KMS-11 (cell line): ENCODE measurements around the gene PSMA8.

Source experiments
- H2AFZ ChIP-seq: fragments of 200-600 bp; sonication (generic); 2 replicates; pipeline ENCODE4 v1.6.1; 2016; ENCODE audit warnings: antibody characterized with exemption, mixed run types, low read depth
- H3K27ac ChIP-seq: fragments of 200-600 bp; sonication (generic); 2 replicates; pipeline ENCODE4 v1.6.1; 2016; ENCODE audit warnings: mild to moderate bottlenecking, mixed run types
- H3K27me3 ChIP-seq: fragments of 200-600 bp; sonication (generic); 2 replicates; pipeline ENCODE4 v1.6.1; 2017; ENCODE audit warnings: mild to moderate bottlenecking, low read depth, mixed run types, moderate library complexity; ENCODE audit not compliant: insufficient read depth
- H3K36me3 ChIP-seq: fragments of 200-600 bp; sonication (generic); 2 replicates; pipeline ENCODE4 v1.6.1; 2017; ENCODE audit warnings: mild to moderate bottlenecking, mixed run types; ENCODE audit not compliant: insufficient read depth
- H3K4me1 ChIP-seq: fragments of 200-600 bp; sonication (generic); 2 replicates; pipeline ENCODE4 v1.6.1; 2016; ENCODE audit warnings: mild to moderate bottlenecking, low read depth, mixed run types; ENCODE audit not compliant: poor library complexity, severe bottlenecking
- H3K4me2 ChIP-seq: fragments of 200-600 bp; sonication (generic); 2 replicates; pipeline ENCODE4 v1.7.0; 2016; ENCODE audit warnings: mild to moderate bottlenecking, mixed run types
- H3K4me3 ChIP-seq: fragments of 200-600 bp; sonication (generic); IDR thresholded peaks from 2 replicates; pipeline ENCODE4 v1.6.1; 2017; ENCODE audit warnings: low read depth, low read length, mixed read lengths; ENCODE audit not compliant: insufficient read depth
- H3K79me2 ChIP-seq: fragments of 200-600 bp; sonication (generic); 2 replicates; pipeline ENCODE4 v1.6.1; 2016; ENCODE audit warnings: low read depth, mixed run types; ENCODE audit not compliant: insufficient read depth
- H3K9ac ChIP-seq: fragments of 200-600 bp; sonication (generic); 2 replicates; pipeline ENCODE4 v1.6.1; 2016; ENCODE audit warnings: mild to moderate bottlenecking, mixed run types
- H4K20me1 ChIP-seq: fragments of 200-600 bp; sonication (generic); 2 replicates; pipeline ENCODE4 v1.6.1; 2016; ENCODE audit warnings: mild to moderate bottlenecking, mixed run types; ENCODE audit not compliant: insufficient read depth
- TF ChIP-seq, protein P1 (sequence below): fragments of 200-600 bp; sonication (generic); conservative IDR thresholded peaks from 2 replicates; pipeline ENCODE4 v1.6.1; 2017; ENCODE audit warnings: low read depth, mild to moderate bottlenecking, antibody characterized with exemption, low read length, moderate library complexity, mixed read lengths

PSMA8 gene

DNA sequence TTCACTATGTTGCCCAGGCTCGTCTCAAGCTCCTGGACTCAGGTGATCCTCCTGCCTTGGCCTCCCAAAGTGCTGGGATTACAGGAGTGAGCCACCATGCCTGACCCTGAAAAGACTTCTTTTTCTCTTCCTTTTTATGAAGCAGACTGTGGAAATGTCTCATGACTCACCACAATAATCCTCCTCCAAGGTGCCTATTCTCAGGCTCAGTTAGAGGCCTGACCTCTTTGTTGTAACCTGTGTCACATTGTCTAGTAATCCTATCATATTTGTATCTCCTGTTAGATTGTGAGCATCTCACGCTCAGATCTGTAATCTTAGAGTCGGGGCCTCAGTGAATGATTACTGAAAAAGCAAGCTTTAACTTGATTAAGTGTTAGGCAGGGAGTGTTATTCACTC is 74.3 kb downstream of the PSMA8 start:
- H3K79me2 ChIP-seq = no peaks in the 10 kb centered on the region
- no peak overlapping the region for H3K4me3 ChIP-seq
- H3K27me3 ChIP-seq = no peaks in the 10 kb centered on the region
- TF ChIP-seq, protein P1, sequence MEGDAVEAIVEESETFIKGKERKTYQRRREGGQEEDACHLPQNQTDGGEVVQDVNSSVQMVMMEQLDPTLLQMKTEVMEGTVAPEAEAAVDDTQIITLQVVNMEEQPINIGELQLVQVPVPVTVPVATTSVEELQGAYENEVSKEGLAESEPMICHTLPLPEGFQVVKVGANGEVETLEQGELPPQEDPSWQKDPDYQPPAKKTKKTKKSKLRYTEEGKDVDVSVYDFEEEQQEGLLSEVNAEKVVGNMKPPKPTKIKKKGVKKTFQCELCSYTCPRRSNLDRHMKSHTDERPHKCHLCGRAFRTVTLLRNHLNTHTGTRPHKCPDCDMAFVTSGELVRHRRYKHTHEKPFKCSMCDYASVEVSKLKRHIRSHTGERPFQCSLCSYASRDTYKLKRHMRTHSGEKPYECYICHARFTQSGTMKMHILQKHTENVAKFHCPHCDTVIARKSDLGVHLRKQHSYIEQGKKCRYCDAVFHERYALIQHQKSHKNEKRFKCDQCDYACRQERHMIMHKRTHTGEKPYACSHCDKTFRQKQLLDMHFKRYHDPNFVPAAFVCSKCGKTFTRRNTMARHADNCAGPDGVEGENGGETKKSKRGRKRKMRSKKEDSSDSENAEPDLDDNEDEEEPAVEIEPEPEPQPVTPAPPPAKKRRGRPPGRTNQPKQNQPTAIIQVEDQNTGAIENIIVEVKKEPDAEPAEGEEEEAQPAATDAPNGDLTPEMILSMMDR = no peak
- H3K36me3 ChIP-seq = no peaks in the 10 kb centered on the region
- H3K27ac ChIP-seq = no peak overlapping the region
- peaks cover 16% of the 10 kb centered on the region for H3K4me1 ChIP-seq
- no peak overlapping the region for H3K4me2 ChIP-seq
- no peaks in the 10 kb centered on the region for H4K20me1 ChIP-seq
- H3K9ac ChIP-seq = no peak overlapping the region
- no peak overlapping the region for H2AFZ ChIP-seq

GRCh38 chr18:26208977-26209376 is 75.3 kb downstream of the PSMA8 start:
- TF ChIP-seq, protein P1 = no peak
- Histone ChIP-seq H3K27ac (no peak overlapping the region), H3K4me2 (no peak overlapping the region)

DNA sequence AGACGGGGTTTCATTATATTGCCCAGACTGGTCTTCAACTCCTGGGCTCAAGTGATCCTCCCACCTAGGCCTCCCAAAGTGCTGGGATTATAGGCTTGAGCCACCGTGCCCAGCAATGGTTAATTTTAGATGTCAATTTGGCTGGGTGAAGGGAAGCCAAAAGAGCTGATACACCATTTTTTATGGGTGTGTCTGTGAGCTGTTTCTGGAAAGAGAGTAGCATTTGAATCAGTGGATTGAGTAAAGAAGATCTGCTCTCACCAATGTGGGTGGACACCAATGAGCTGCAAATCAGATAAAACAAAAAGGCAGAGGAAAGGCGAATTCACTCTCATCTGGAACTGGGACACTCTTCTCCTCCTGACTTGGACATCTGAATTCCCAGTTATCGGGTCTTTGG is 76.5 kb downstream of the PSMA8 start:
- Histone ChIP-seq H3K79me2 (no peaks in the 10 kb centered on the region), H3K9ac (no peak overlapping the region), H3K4me3 (no peak overlapping the region), H3K27ac (no peak overlapping the region), H4K20me1 (no peaks in the 10 kb centered on the region), H3K4me1 (peaks cover 16% of the 10 kb centered on the region), H2AFZ (no peak overlapping the region), H3K4me2 (no peak overlapping the region), H3K36me3 (no peaks in the 10 kb centered on the region), H3K27me3 (no peaks in the 10 kb centered on the region)
- TF ChIP-seq, protein P1 = no peak

More at GRCh38 chr18:26208977-26209376, 75.3 kb downstream of the PSMA8 start:
- Histone ChIP-seq H4K20me1 (no peaks in the 10 kb centered on the region), H2AFZ (no peak overlapping the region), H3K36me3 (no peaks in the 10 kb centered on the region), H3K79me2 (no peaks in the 10 kb centered on the region), H3K9ac (no peak overlapping the region), H3K27me3 (no peaks in the 10 kb centered on the region), H3K4me1 (peaks cover 16% of the 10 kb centered on the region), H3K4me3 (no peak overlapping the region)

- H3K4me3 ChIP-seq = no peak overlapping the region
- H3K36me3 ChIP-seq = no peaks in the 10 kb centered on the region
- no peaks in the 10 kb centered on the region for H3K27me3 ChIP-seq
- peak overlapping the region; percentile 31; the same call in 1 of the 2 replicates for H3K27ac ChIP-seq
- peak overlapping the region; percentile 48 for H2AFZ ChIP-seq
- H3K4me1 ChIP-seq = peaks cover 2% of the 10 kb centered on the region
- TF ChIP-seq, protein P1 = no peak
- peak overlapping the region; percentile 3; the same call in 1 of the 2 replicates for H3K9ac ChIP-seq
- no peaks in the 10 kb centered on the region for H4K20me1 ChIP-seq
- peak overlapping the region; percentile 52 for H3K4me2 ChIP-seq
- H3K79me2 ChIP-seq = no peaks in the 10 kb centered on the region
Measured at GRCh38 chr18:26215247-26215970, 81.7 kb downstream of the PSMA8 start.
